DOHH2 (cell line): ENCODE data around the gene PATJ.

Experiments used
- H3F3A ChIP-seq: fragments of 200-600 bp; sonication (generic), shearing (Covaris generic); 2 replicates; pipeline ENCODE4 v1.6.0; 2016; ENCODE audit warnings: antibody characterized with exemption, mild to moderate bottlenecking; ENCODE audit not compliant: control insufficient read depth, insufficient read depth
- H3K27ac ChIP-seq: fragments of 200-600 bp; sonication (generic); 2 replicates; pipeline ENCODE4 v1.5.1; 2014; ENCODE audit warnings: low read depth, mild to moderate bottlenecking, low read length, moderate library complexity
- H3K27me3 ChIP-seq: fragments of 200-600 bp; sonication (generic); 2 replicates; pipeline ENCODE4 v1.6.1; 2014; ENCODE audit warnings: mild to moderate bottlenecking, low read length, mixed read lengths; ENCODE audit not compliant: control insufficient read depth
- H3K36me3 ChIP-seq: fragments of 200-600 bp; sonication (generic); 2 replicates; pipeline ENCODE4 v1.6.1; 2014; ENCODE audit warnings: mild to moderate bottlenecking, low read length, moderate library complexity, mixed read lengths; ENCODE audit not compliant: control insufficient read depth
- H3K4me1 ChIP-seq: fragments of 200-600 bp; sonication (generic); 2 replicates; pipeline ENCODE4 v1.6.1; 2014; ENCODE audit warnings: mild to moderate bottlenecking, low read length, mixed read lengths; ENCODE audit not compliant: control insufficient read depth
- H3K4me2 ChIP-seq: fragments of 200-600 bp; sonication (generic); 2 replicates; pipeline ENCODE4 v1.6.0; 2014; ENCODE audit warnings: mild to moderate bottlenecking, low read length, moderate library complexity
- H3K4me3 ChIP-seq: fragments of 200-600 bp; sonication (generic); 2 replicates; pipeline ENCODE4 v1.5.1; 2014; ENCODE audit warnings: mild to moderate bottlenecking, low read length, mixed read lengths
- H3K79me2 ChIP-seq: fragments of 200-600 bp; sonication (generic); 2 replicates; pipeline ENCODE4 v1.6.1; 2014; ENCODE audit warnings: mild to moderate bottlenecking, low read length, mixed read lengths; ENCODE audit not compliant: control insufficient read depth
- H3K9me2 ChIP-seq: fragments of 200-600 bp; sonication (generic); replicated peaks from 2 replicates; pipeline ENCODE4 v1.6.1; 2014; ENCODE audit warnings: mild to moderate bottlenecking, low read length, mixed read lengths; ENCODE audit not compliant: control insufficient read depth
- H3K9me3 ChIP-seq: fragments of 200-600 bp; sonication (generic); 2 replicates; pipeline ENCODE4 v1.6.1; 2014; ENCODE audit warnings: antibody characterized with exemption, low read length, mixed read lengths; ENCODE audit not compliant: control insufficient read depth, insufficient read depth
- H4K20me1 ChIP-seq: fragments of 200-600 bp; sonication (generic); 2 replicates; pipeline ENCODE4 v1.6.0; 2014; ENCODE audit warnings: low read depth, mild to moderate bottlenecking, antibody characterized with exemption, low read length, moderate library complexity; ENCODE audit not compliant: control insufficient read depth, insufficient read depth
- EZH2phosphoT487 ChIP-seq: fragments of 200-600 bp; sonication (generic); IDR thresholded peaks from 2 replicates; pipeline ENCODE4 v1.6.1; 2017; ENCODE audit warnings: borderline replicate concordance, mild to moderate bottlenecking, antibody characterized with exemption, low read length, moderate library complexity, mixed read lengths
- TF ChIP-seq, protein P1 (sequence below): fragments of 200-600 bp; sonication (generic); IDR thresholded peaks from one replicate; pipeline ENCODE4 v1.5.1; 2014; ENCODE audit warnings: antibody characterized with exemption, mild to moderate bottlenecking, low read depth, low read length; ENCODE audit not compliant: poor library complexity, severe bottlenecking

The PATJ gene

DNA sequence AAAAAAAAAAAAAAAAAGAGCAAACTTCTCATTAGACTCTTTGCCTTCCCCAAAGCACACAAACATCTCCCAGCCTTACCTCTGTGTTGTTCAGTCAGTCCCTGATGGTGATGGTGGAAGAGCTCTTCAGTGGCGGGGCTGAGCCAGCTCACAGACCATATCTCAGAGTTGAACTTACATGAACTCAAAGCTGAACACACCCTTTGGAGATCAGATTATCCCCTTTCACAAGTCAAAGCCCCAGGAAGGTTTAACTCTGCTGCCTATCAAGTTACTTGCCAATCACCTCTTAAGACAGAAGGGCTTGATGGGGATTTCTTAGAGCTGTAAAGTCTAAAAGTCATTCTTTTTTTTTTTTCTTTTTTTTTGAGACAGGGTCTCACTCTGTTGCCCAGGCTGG lies 397.1 kb downstream of the PATJ start:
- H3K9me3 ChIP-seq, result no peaks in the 10 kb centered on the region
- no peak for TF ChIP-seq EZH2phosphoT487
- TF ChIP-seq, protein P1, sequence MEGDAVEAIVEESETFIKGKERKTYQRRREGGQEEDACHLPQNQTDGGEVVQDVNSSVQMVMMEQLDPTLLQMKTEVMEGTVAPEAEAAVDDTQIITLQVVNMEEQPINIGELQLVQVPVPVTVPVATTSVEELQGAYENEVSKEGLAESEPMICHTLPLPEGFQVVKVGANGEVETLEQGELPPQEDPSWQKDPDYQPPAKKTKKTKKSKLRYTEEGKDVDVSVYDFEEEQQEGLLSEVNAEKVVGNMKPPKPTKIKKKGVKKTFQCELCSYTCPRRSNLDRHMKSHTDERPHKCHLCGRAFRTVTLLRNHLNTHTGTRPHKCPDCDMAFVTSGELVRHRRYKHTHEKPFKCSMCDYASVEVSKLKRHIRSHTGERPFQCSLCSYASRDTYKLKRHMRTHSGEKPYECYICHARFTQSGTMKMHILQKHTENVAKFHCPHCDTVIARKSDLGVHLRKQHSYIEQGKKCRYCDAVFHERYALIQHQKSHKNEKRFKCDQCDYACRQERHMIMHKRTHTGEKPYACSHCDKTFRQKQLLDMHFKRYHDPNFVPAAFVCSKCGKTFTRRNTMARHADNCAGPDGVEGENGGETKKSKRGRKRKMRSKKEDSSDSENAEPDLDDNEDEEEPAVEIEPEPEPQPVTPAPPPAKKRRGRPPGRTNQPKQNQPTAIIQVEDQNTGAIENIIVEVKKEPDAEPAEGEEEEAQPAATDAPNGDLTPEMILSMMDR, result no peak
- H4K20me1 ChIP-seq, result no peaks in the 10 kb centered on the region
- H3K27ac ChIP-seq, result no peak overlapping the region
- H3F3A ChIP-seq, result no peaks in the 10 kb centered on the region
- H3K36me3 ChIP-seq, result no peaks in the 10 kb centered on the region
- no peak overlapping the region for H3K4me3 ChIP-seq
- no peaks in the 10 kb centered on the region for H3K27me3 ChIP-seq
- no peaks in the 10 kb centered on the region for H3K9me2 ChIP-seq
- 0 out of 2 replicates have a peak, but pooled peaks cover 3% of the 10 kb centered on the region for H3K4me1 ChIP-seq
- H3K4me2 ChIP-seq, result no peak overlapping the region
- no peaks in the 10 kb centered on the region for H3K79me2 ChIP-seq

DNA sequence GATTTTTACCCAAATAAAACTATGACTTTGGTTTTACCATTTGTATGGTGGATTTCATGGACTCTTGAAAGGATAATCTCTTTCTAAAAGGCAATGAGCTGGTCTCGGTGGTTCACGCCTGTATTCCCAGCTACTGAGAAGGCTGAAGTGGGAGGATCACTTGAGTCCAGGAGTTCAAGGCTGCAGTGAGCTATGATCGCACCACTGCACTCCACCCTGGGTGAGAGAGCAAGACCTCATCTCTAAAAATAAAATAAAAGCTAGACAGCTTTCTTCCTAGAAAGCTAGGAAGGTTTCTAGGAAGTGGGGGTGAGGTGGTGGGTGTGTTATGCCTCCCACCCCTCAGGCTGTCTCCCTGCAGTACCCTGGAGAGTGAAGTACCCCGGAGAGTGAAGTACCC lies 398.4 kb downstream of the PATJ start:
- no peaks in the 10 kb centered on the region for H4K20me1 ChIP-seq
- no peaks in the 10 kb centered on the region for H3K79me2 ChIP-seq
- TF ChIP-seq, protein P1, result no peak
- no peak for TF ChIP-seq EZH2phosphoT487
- H3K9me3 ChIP-seq, result no peaks in the 10 kb centered on the region
- H3K36me3 ChIP-seq, result no peaks in the 10 kb centered on the region
- H3K4me3 ChIP-seq, result no peak overlapping the region
- no peak overlapping the region for H3K4me2 ChIP-seq
- H3K4me1 ChIP-seq, result 0 out of 2 replicates have a peak, but pooled peaks cover 3% of the 10 kb centered on the region
- H3K27me3 ChIP-seq, result no peaks in the 10 kb centered on the region
- no peak overlapping the region for H3K27ac ChIP-seq
- H3F3A ChIP-seq, result no peaks in the 10 kb centered on the region
- H3K9me2 ChIP-seq, result no peaks in the 10 kb centered on the region

DNA sequence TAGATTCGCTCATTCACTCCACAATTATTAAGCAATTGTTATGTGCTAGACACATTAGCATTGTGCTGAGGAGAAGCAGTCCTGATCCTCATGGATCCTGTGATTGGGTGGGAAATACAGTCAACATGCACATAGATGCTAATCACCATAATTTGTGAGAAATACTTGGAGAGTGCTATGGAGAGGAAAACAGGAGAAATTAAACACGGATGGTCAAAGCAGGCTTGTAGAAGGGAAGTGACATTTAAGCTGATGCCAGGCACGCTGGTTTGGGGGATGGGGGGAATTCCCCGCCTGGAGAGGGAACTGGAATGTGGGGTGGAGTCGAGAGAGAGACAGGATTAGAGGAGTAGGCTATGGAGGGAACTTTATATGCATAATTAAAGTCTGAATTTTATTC lies 400.2 kb downstream of the PATJ start:
- H3K4me2 ChIP-seq, result no peak overlapping the region

More for the DNA sequence above, 400.2 kb downstream of the PATJ start:
- Histone ChIP-seq H3K9me2 (no peaks in the 10 kb centered on the region), H3K4me3 (no peak overlapping the region), H3K27me3 (no peaks in the 10 kb centered on the region), H3K79me2 (no peaks in the 10 kb centered on the region), H3K9me3 (no peaks in the 10 kb centered on the region), H3K4me1 (0 out of 2 replicates have a peak, but pooled peaks cover 3% of the 10 kb centered on the region), H3F3A (no peaks in the 10 kb centered on the region), H3K36me3 (no peaks in the 10 kb centered on the region), H3K27ac (no peak overlapping the region), H4K20me1 (no peaks in the 10 kb centered on the region)
- TF ChIP-seq, protein P1, result no peak
- no peak for TF ChIP-seq EZH2phosphoT487
